NCI-H748 treated with DMSO at 0.1 percent for 48 hours (cell line): ENCODE measurements around the gene GRM8.

ENCODE experiments used
- DNase-seq: peaks from one replicate; lab custom pipeline; 2025; lab: John Stamatoyannopoulos, UW

The GRM8 gene

DNA sequence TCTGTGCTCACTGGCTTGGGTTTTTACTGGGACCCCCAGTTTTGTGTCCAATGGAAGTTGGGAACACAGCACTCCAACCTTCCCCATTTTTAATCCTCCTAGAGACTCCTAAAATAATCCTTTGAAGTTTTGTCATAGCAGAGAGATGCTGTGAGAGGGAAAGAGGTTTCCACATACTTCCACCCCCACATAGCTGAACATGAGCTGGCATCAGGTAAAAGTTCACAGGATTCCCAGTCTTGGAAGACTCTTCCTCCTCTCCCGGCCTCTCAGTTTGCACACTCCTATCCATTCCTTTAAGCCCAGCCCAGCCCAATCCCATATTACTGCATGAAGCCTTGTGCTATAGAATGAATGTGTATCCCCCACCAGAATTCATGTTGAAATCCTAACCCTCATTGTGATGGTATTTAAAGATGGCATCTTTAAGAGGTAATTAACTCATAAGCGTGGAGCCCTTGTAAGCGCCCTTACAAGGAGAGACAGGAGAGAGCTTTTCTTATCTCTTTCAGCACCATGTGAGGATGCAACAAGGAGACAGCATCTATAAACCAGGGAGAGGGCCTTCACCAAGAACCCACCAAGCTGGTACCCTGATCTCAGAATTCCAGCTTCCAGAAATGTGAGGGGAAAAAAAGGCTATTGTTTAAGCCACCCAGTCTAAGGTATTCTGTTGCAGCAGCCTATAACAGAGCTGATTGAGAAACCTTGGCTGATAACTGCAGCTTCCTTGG, 22.4 kb downstream of the GRM8 start:
- no peak for DNase-seq

DNA sequence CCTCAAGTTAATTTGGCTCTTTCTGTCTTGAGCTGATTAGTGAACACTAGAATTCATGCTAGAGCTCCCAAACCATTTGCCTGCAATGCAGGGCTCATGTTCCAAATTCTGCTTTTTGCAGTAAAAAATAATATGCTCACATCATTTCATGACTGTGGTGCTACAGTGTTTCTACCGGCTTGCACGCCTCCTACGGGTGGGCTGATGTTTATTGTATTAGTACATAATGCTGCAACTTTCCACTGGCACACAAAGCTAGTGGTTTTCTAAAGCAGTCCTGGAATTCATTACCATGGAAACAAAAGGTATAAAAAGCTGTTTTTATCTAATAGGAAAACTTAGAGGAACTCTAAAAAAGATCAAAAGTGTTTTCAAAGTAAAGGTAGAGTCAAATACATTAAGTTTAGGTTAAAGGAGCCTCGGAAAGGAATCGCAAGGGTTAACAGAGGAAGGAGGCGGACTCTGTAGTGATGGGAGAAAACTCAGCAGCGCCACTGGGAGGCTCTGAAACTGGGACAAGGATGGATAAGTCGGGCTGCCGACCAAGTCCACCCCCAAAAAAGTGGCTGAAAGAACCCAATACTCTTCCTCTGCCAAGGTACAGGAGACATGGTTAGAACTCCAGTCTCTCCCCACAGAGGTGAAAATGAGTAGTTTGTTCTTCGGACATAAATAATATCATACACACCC, 25.9 kb downstream of the GRM8 start:
- DNase-seq, result no peak

DNA sequence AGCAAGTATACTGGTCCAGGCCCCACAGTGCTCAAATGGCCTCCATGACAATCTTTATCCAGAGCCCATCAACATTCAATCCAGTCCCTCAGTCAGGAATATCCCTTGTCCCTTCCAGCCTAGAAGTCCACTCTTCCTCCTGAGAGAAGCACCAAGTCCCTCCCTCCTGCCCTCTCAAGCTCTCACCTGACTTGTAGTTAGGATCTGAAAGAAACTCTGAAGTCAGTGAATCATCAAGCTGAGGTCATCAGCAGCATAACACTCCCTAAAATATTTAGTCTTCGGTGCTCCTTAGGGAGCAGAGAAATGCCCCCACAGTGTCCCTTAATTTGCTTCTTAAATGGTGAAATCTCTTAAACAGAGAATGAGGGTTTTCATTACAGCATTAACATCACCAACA, 31.0 kb downstream of the GRM8 start:
- no peak for DNase-seq

DNA sequence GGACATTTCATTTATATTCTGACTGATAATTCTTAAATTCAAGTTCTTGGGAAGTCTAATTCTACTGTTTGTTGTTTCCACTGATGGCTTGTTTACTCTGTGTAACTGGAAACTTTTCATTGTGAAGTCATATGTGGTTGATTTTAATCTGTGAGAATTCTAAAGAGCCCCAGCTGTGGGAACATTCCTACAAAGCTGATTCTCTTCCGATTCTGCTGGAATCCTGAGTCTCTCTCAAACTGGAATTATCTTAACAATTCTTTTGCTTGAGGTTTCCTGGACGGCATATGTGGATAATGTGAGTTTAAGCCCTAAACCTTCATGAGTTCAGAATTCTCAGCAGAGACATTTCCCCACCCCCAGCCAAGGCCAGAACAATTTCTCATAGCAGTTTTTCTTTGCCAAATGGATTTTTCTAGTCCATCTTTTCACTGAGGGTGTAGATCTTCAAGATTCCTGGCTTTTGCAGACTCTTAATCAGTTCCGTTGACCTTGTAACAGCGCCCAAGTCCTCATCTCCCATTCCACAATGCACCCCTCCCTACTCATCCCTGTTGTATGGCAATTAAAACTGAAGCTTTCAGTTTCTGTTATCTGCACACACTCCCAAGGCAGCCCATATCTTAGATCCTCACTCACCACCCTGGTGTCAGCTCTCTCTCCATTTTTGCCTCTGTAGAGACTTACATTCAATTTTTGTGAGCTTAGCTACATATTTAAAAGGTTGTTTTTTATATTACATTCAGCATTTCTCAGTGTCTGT, 37.6 kb downstream of the GRM8 start:
- DNase-seq, result no peak

DNA sequence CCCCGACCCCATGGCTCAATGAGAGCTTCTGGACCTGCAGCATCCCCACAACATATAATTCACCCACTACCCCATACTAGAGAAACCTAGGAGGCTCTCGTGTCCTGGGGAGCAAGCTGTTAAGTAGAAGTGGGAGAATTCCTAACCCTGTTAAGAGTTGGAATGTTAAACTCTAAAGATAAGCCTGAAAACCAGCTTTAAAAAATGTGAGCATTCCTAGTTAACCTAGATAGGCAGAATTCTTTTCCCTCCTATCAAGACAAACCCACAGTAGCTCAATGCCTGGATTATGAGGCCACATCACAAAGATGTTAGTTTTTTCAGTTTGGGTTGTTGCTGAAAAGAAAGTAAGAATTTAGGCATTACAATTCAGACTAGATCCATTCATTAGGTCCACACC, 42.9 kb downstream of the GRM8 start:
- DNase-seq, result no peak

DNA sequence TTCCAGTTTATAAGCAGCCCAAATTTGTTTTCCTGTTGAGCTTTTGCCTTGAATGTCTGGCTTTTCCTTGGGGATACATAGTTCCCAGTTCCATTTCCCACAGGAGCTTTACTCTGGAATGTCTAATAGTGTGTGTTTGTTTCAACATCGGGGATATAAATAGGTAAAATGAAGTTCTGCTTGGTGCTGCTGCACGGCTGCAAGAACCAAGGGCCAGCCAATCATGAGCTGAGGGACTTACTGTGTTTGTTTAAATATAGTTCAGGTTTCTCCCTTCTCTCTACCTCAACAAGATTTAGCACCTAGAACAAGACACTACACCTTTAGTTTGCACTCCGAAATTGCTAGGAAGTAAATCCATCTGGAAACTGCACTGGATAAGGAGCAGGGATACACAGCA, 43.9 kb downstream of the GRM8 start:
- no peak for DNase-seq

DNA sequence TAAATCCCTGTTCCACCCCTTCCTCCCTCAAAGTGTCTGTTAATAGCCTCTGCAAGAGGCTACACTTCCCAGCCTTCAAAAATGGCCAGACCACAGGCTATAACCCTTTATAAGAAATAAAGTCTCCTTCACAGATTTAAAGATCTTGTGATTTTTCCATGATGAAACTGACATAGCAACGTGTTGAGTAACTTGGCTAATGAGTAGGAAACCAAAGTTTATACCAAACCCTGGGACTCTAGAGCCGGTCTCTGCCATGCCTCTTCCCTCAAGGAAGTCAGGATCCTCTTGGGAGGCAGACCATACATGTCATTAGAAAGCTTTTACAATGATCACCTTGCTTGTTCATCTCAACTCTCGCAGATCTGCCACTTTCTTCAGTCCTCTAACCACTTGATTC, 44.4 kb downstream of the GRM8 start:
- no peak for DNase-seq

DNA sequence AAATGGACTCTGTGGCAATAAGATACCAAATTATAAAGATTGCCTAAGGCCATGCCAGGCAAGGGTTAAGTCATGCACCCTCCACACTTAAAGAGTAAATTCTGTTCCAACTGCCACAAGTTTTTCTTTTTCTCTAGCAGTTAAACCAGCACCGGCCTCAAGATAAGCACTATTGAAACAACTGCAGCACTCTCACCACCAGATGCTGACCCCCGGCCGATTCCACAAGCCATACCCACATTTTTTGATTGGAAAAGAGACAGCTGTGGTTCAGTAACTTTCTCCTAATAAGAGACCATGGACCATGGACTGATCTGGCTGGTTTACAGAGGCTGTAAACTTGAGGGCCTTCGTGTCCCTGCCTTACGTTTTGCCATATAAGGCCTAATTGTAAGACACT, 44.9 kb downstream of the GRM8 start:
- no peak for DNase-seq

DNA sequence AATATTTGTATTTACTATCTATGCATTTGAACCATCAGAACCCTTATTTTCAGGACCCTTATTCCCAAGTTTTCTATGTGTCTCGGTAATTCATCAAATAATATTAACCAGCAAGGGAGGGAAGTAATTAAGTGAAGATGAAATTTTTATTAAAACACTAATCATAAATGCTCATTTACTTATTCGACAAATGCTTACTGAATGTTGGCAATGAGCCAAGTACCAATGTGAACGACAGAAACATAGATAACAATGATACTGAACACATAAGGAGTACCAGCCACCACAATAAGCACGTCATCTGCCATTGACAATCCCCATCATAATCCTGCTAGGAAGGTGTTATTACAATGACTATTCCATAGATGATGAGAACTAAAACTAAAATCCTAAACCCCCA, 45.5 kb downstream of the GRM8 start:
- DNase-seq, result no peak

DNA sequence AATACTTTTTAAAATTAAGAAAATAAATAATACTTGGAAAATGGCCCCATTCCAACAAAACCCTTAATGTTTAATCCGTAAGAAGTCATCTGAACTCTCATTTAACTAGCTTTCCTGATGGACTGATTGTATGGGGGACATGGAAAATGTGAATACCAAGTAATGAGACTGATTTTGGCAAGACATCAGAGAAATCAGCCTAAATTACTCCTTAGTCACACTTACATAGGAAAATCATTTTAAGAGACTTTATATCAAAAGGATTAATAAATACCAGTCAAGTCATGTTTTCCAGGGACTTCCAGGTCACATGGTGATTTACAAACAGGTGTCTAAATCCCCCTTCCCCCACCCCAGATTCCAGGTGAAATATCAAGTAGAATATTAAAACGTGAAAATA, 58.2 kb downstream of the GRM8 start:
- no peak for DNase-seq

DNA sequence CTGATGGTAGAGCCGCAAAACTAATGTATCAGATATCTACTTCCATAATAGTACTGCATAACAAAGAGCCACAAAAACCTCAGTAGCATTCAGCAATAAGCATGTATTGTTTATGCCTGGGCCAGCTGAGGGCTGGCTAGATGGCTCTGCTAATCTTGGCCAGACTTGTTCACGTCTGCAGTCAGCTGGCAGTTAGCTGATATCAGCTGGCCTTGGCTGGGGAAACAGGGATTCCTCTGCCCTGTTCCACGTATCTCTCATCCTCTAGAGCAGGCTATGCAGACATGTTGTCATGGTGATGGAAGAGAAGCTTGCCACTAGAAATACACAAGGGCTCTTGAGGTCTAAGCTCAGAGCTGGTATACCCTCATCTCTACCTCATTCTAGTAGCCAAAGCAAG, 62.9 kb downstream of the GRM8 start:
- peak; percentile 71 for DNase-seq

DNA sequence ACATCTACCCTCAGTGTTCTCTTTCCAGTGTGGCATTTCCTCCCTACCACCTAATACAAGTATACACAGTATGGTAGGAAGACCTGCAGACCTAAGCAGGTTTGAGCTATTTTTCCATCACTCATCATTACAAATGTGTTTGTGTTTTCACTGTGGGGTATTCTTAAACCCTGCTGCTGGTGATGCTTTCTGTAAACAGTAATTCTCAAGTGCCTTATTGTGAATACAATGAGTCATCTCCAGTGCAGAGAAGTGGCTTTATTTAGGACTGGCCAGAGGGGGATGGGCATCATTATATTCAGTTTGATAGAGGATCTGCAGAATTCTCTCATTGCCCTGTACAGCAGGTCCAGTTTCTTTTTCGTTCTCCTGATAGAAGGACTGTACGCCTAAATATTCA, 63.7 kb downstream of the GRM8 start:
- peak; percentile 88 for DNase-seq

DNA sequence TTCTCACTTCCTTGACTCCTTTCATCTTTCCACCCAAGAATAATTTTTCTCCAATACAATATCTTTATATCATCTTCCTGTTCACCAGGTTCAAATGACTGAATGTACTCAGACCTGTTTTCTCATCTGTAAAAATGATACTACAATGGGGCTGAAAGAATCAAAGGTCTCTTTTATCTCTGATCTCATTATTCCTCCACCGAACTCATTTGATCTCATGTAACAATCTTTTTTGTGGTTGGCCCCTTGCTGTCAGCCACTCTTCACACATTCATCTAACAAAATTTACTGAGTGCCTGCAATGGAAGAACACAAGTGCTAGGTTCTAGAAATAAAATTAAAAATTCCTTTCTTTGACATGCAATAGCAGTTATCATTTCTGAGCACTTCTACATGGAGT, 65.0 kb downstream of the GRM8 start:
- no peak for DNase-seq

DNA sequence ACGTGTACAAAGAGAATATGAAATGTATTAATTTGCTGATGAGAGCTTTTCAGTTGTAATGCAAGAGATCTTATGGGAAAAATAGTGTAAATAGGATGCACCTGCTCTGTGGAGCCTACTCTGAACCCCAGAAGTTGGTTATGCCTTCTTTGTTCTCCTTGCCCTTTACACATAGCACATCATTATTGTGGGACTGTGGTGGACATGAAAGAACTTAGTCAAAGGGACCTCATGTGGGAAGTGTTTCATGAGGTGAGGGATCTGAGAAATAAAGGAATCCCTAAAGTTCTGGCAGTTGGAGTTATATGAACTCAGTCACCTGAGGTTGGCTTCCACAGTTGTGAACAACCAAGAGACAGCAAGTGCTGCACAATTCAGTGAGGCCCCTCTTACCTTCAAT, 66.1 kb downstream of the GRM8 start:
- DNase-seq, result no peak

DNA sequence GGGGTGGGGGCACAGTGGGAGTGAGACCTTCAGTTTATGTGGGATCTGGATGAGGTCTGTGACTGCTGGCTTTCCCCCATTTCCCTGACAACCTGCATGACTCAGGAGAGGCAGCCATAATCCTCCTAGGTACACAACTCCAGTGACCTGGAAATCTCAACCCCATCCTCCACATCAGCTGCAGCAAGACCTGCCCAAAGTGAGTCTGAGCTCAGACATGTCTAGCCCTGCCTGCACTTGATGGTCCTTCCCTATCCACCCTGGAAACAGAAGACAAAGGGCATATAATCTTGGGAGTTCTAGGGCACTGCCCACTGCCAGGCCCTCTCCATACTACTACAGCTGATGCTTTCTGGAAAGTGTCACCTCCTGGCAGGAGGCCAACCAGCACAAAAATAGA, 75.6 kb downstream of the GRM8 start:
- DNase-seq, result no peak

DNA sequence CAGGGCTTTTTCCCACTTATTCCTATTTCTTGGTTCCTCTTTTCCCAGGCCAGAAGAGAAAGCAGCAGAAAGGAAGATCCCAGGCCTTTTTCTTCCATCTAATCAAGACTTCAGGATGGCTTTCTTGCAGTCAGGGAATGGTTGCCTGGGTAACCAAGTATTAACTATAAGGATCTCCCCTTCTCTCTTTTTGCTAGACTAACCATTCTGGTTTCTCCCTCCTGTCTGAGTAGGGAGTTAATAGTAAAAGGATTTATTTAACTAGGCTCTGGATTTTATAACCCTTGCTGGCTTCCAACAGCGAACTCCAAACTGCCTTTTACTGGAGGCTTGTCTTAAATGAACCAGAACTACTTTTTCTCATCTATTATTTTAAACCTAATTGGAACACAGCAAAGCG, 90.4 kb downstream of the GRM8 start:
- DNase-seq, result no peak

DNA sequence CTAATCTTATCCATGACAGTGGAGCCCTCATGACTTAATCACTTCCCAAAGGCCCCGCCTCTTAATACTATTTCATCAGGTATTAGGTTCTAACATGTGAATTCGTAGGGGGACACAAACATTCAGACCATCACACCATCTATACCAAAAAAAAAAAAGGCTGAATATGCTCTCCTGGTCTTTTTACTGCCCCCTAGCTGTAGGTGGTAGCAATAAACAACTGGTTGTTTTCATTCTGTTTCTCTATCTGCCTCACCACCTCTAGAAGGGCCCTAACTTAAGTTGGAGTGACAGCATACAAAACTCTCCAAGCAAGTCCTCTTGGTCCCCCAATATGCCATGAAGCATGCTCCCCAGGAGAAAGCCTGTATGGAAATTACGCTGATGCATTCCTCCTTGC, 94.1 kb downstream of the GRM8 start:
- no peak for DNase-seq

DNA sequence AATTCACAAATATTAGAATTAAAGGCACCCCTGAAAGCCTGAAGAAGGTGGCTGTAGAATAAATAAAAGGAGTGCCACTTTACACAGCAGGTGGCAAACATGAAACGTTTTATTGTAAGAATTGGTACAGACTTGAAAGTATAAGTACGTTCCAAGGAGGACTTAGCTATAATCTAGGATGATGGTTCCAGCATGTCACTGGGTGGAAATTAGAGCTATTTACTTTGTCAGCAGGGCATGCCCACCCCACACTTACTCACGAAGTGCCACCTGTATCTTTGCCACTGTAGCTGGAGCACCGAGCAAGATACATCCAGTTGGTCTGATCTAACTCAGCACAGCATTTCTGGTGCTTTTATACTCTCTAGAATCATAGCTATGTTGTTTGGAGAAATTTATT, 97.8 kb downstream of the GRM8 start:
- no peak for DNase-seq

DNA sequence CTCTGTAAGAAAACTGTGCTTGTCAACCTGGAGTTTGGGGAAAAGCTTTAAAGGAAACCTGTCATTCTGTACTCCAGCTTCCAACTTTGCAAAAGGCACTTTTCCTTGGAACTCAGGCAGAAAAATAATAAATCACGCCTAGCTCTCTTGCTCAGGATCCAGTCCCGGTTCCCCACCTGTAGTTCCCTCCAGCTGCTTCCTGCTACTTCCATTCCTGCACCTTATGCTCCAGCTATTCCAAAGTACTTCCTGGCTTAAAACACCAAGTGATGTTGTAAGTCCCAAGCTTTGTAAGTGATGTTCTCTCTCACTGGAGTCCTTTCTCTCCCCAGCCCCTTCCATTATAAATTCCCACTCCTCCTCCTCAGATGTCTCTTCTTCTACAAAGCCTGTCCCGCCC, 98.6 kb downstream of the GRM8 start:
- no peak for DNase-seq

DNA sequence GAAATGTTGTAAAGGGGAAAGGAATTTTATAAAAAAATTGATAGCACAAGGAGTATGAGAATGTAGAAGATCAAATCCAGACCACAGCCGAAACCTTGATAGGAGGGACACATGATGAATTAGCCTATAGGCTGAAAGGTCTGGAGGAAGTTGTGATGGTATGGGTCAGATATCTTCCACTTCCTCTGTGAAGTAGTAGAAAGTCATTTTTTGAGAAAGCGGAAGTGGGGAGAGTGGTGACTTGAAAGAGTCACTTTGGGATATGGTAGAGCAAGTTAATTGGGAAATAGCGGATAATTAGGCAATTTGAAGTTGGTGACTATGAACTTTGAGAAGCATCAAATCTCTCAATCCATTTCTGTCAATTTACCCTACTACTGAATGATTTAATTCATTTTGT, 99.4 kb downstream of the GRM8 start:
- no peak for DNase-seq

DNA sequence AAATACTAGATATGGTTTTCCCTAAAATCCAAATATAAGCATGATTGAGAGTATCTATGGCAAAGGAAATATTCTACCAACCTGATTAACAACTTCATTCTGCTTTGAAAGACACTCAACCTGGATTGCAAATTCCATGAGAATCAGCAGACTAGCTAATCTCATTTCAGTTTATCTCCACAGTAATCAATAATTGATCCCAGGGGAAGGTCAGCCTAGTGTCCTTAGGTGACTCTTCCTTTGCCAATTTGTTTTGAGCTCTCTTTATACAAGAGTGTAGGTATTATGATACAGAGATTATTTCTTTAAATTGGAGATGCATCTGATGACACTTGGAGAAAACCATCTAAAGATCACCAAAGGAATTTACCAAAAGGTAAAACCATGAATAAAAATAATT, 100.3 kb downstream of the GRM8 start:
- no peak for DNase-seq

DNA sequence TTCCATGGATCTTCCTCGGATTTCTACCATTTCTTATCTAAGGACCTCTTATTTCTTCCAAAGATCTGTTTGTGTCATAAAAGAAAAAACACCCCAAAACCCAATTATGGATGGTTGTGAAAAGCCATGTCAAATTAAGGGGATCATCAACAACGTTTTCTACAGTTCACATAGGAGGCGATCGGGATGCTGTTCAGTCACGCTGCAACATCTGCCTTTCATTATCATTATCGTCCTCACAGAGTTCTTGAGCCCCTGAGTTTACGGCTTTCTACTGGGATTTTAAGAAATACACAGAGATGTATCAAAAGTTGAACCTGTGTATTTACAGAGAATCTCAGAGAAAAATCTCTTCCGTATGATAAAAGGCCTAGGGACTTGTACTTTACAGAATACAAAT, 101.4 kb downstream of the GRM8 start:
- no peak for DNase-seq

DNA sequence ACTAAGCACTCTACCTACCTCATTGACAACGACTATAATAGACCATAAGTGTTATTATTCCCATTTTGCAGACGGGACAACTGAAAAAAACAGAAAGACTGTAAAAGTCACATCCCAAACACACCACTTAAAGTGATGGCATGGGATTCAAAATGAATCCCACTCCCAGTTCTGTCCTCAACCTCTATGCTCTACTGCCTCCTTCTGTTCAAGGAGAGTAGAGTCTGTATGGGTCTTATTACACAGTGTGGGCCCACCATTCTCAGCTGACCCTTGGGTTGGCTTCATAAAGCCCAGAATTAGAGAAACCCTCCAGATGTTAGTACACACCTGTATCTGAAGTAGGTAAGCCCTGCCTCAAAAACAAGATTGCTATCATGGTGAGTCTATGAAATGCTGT, 102.2 kb downstream of the GRM8 start:
- no peak for DNase-seq
